Mesothelial cell of epicardium (in vitro differentiated cells): ENCODE measurements around the gene VDAC1. TPM values are rescaled to one million over a fixed set of nuclear protein-coding genes. Genes with fewer than 3 reads are reported as not detected.

ENCODE experiments used
- DNase-seq, 2 experiments: peaks; one replicate each; pipeline ENCODE4 v3.0.0; 2021; ENCODE audit warnings: low spot score in 2 of 2; ENCODE audit not compliant: unreplicated experiment in 2 of 2
- H3K27ac Mint-ChIP-seq: 2 replicates; pipeline ENCODE4 v1.8.0; 2021; ENCODE audit warnings: mixed read lengths
- H3K27me3 Mint-ChIP-seq: 2 replicates; pipeline ENCODE4 v1.8.0; 2021; ENCODE audit warnings: low read depth, mixed read lengths
- H3K36me3 Mint-ChIP-seq: 2 replicates; pipeline ENCODE4 v1.8.0; 2021; ENCODE audit warnings: mixed read lengths
- H3K4me1 Mint-ChIP-seq: 2 replicates; pipeline ENCODE4 v1.8.0; 2021; ENCODE audit warnings: mixed read lengths
- H3K4me3 Mint-ChIP-seq: 2 replicates; pipeline ENCODE4 v1.8.0; 2021; ENCODE audit warnings: mild to moderate bottlenecking, moderate library complexity, mixed read lengths
- H3K9me3 Mint-ChIP-seq: 2 replicates; pipeline ENCODE4 v1.8.0; 2021; ENCODE audit warnings: mixed read lengths
- CTCF ChIP-seq: fragments of 200-600 bp; sonication (generic); IDR thresholded peaks from one replicate; pipeline ENCODE4 v1.5.0; 2021; ENCODE audit warnings: antibody characterized with exemption; ENCODE audit not compliant: unreplicated experiment
- total RNA-seq: library from RNA; stranded (reverse); gene quantifications from 3 replicates; pipeline ENCODE4 v1.2.1, GENCODE V29; 2021

The VDAC1 gene
- total RNA-seq, 1 donor from 2014 or later = 111 TPM

DNA sequence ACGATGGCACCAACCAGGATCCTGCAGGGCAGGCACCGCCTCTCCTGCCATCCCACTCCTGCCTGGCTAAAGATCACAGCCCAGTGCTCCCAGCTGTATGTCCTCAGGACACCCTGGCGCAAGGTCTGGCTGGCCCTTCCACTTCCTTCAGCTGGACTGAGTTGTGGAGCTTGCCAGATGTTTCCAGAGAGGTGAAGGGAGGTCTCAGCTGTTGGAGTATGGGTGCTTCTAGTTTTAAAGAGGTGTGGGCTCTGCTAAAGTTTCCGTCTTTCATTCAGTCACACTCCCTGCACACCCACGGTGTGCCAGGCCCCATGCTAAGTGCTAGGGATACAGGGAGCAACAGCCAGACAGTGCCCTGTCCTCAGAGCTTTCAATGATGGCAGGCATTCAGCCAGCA lies 70.5 kb downstream of the VDAC1 start:
- no peak for DNase-seq
- no peak overlapping the region for H3K27ac Mint-ChIP-seq
- H3K4me3 Mint-ChIP-seq = no peak overlapping the region
- H3K9me3 Mint-ChIP-seq = no peaks in the 10 kb centered on the region
- H3K36me3 Mint-ChIP-seq = no peaks in the 10 kb centered on the region
- TF ChIP-seq CTCF = no peak
- no peaks in the 10 kb centered on the region for H3K27me3 Mint-ChIP-seq
- peaks cover 42% of the 10 kb centered on the region for H3K4me1 Mint-ChIP-seq

GRCh38 chr5:133933670-133934295 lies 71.0 kb downstream of the VDAC1 start:
- Mint-ChIP-seq H3K9me3 (no peaks in the 10 kb centered on the region), H3K36me3 (no peaks in the 10 kb centered on the region), H3K27me3 (no peaks in the 10 kb centered on the region), H3K4me1 (peaks cover 40% of the 10 kb centered on the region), H3K4me3 (no peak overlapping the region), H3K27ac (no peak overlapping the region)
- TF ChIP-seq CTCF = no peak
- no peak for DNase-seq

DNA sequence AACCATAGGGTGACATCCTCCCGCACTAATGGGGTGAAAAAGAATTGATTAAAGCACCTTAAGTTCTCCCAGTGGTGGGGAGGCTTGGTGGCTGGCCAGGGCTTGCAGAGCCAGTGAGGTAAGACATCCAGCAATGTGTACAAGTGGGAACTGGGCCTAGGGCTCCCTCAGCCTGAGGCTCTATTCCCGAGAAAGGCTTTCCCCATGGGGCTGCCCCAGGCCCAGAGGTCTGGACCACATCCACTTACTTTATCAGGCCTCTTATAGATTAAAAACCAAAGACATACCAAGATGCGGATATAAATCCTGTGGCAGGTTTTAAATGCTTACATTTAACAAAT lies 71.6 kb downstream of the VDAC1 start:
- no peak for TF ChIP-seq CTCF
- no peaks in the 10 kb centered on the region for H3K9me3 Mint-ChIP-seq
- no peak overlapping the region for H3K27ac Mint-ChIP-seq
- no peak for DNase-seq
- no peaks in the 10 kb centered on the region for H3K27me3 Mint-ChIP-seq
- H3K4me3 Mint-ChIP-seq = no peak overlapping the region
- H3K4me1 Mint-ChIP-seq = peaks cover 34% of the 10 kb centered on the region
- H3K36me3 Mint-ChIP-seq = no peaks in the 10 kb centered on the region

DNA sequence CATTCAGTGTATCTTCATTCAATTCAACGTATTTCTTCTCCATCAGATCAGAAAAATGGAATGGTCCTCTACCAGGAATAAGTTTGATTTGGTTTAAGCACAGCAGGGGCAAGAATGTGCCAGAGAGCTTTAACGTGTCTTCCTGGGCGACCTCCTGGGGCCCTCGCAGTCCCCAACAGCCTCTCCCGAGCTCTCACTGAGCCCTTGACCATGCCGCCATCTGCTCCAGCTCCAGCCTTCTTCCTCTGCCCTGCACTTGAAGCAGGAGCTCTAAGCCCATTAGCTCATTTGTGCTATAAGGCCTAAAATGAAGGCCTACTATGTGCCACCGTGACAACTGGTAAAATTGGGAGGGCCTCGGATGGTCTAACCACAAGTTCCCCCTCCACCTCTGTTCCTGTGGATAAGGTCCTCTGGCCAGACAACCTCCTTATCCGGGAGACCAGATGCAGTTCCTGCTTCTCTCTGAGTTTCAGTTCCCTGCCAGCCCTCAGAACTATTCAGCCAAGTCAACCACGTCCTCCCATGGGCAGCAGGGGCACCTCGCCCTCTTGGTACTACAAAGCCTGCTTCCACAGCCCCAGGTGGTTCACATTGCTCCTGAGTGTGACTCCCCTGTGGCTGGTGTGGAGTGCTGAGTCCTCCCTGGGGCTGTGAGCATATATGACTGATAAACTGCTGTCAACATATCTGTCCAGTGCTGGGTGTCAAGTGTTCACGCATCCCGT lies 72.2 kb downstream of the VDAC1 start:
- Mint-ChIP-seq H3K36me3 (no peaks in the 10 kb centered on the region), H3K4me3 (no peak overlapping the region), H3K9me3 (no peaks in the 10 kb centered on the region), H3K4me1 (peaks cover 34% of the 10 kb centered on the region), H3K27ac (no peak overlapping the region), H3K27me3 (no peaks in the 10 kb centered on the region)
- no peak for DNase-seq
- TF ChIP-seq CTCF = no peak

DNA sequence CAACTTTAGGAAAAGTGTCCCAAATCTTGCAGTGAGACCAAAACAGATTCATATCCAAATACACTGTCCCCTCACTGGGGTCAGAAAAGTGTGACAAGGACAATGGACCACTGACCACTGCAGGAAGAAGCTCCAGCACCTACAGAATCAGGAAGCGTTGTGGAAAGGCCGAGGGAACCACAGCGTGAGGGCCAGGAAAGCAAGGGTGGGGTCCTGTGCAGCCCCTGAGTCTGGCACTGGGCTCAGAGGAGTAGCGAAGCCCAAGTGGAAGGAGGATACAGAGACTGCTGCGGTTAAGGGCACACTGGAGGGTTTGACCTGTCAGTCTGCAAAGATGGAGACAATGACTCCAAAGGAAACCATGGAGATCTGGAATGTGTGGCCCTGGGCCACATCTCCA lies 73.2 kb downstream of the VDAC1 start:
- peaks cover 38% of the 10 kb centered on the region for H3K4me1 Mint-ChIP-seq
- H3K4me3 Mint-ChIP-seq = no peak overlapping the region
- no peak overlapping the region for H3K27ac Mint-ChIP-seq
- DNase-seq = no peak
- no peaks in the 10 kb centered on the region for H3K36me3 Mint-ChIP-seq
- no peak for TF ChIP-seq CTCF
- no peaks in the 10 kb centered on the region for H3K9me3 Mint-ChIP-seq
- H3K27me3 Mint-ChIP-seq = no peaks in the 10 kb centered on the region

GRCh38 chr5:133930813-133931090 lies 74.0 kb downstream of the VDAC1 start:
- no peak overlapping the region for H3K27ac Mint-ChIP-seq
- no peak overlapping the region for H3K4me3 Mint-ChIP-seq
- no peak for TF ChIP-seq CTCF
- H3K27me3 Mint-ChIP-seq = no peaks in the 10 kb centered on the region
- no peak for DNase-seq
- no peaks in the 10 kb centered on the region for H3K9me3 Mint-ChIP-seq
- H3K4me1 Mint-ChIP-seq = peaks cover 41% of the 10 kb centered on the region
- H3K36me3 Mint-ChIP-seq = no peaks in the 10 kb centered on the region
